ENCODE measurements around the gene SPIRE1. TPM values are rescaled to one million over a fixed set of nuclear protein-coding genes. Genes with fewer than 3 reads are reported as not detected.
"Not testable (repeated sequence)": the region's sequence is repeated elsewhere in the genome, so short reads cannot be mapped to it uniquely, and the experiment has no call there.

Gene SPIRE1
- polyA plus RNA-seq, 1 donor = 12.7 TPM

DNA sequence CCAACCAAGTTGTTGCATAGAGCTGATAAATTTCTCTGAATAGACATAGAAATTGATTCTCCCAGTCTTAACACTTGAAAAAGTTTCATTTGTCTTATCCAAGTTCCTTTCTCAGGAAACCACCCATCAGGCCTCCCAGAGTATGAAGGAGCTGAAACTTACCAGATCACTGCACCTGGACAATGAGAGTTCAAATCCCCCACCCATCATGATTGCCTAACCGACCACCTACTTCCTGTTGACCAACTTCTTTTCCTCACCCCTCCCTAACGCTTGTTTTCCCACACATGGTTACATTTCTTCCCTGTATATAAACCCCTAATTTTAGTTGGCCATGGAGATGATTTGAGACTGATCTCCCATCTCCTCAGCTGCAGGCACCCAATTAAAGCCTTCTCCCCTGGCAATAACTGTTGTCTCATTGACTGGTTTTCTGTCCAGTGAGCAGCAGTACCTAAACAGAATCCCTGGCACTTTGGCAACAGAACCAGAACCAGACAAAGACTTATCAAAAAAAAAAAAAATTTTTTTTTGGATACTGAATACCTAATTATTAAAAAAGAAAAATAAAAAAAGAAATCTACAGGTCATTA, 103.0 kb downstream of the SPIRE1 start:
- no peak for DNase-seq (ENCODE audit: low read depth)

- DNase-seq (ENCODE audit: low read depth) = no peak
Observed at GRCh38 chr18:12552879-12553242, 105.0 kb downstream of the SPIRE1 start.

DNA sequence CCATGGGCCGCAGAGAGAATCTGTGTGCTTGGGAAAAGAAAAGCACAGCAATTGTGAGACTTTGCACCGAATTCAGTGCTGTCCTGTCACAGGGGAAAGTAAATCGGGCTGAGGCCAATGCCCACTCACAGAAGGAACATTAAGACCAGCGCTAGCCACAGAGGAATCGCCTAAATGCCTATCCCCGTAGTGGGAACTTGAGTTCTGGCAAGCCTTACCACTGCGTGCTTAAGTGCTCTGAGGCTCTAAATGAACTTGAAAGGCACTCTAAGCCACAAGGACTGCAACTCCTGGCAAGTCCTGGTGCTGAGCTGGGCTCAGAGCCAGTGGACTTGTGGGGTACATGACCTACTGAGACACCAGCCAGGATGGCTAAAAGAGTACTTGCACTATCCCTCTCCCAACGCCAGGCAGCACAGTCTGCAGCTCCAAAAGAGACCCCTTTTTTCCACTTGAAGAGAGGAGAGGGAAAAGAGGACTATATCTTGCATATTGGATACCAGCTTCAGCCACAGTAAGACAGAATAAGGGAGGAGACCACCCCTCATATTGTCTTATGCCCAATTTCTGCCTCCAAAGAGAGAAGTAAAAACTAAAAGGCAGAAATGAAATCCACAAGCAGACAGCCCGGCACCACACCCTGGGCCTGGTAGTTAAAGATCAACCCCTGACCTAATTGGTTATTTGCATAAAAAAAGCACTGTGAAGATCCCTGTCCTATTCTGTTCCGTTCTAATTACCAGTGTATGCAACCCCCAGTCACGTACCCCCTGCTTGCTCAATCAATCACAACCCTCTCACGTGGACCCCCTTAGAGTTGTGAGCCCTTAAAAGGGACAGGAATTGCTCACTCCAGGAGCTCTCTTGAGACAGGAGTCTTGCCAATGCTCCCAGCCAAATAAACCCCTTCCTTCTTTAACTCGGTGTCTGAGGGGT, 105.7 kb downstream of the SPIRE1 start:
- not testable (repeated sequence) for DNase-seq (ENCODE audit: low read depth)

GRCh38 chr18:12551466-12551865, 106.4 kb downstream of the SPIRE1 start:
- DNase-seq (ENCODE audit: low read depth) = not testable (repeated sequence)

DNA sequence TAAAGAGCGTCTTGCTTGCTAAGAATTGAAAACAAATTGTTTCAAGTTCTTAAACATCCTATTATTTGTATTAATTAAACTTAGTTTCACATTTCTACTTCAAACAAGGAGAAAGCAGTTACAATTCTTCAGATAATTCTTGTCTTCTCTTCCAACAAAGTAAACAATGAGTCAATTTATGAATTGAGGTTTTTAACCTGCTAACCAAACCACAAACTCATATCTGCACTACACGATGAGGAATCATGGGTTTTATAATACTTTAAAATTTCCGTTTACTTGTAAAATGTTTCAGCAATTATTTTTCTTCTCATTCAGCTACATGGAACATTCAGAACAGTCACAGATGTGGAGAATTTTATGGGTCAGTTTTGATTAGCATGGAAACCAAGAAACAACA, 114.2 kb downstream of the SPIRE1 start:
- no peak for DNase-seq (ENCODE audit: low read depth)

GRCh38 chr18:12540751-12541150, 117.2 kb downstream of the SPIRE1 start:
- no peak for DNase-seq (ENCODE audit: low read depth)

- DNase-seq (ENCODE audit: low read depth) = not testable (repeated sequence)
Observed at GRCh38 chr18:12539158-12539557, 118.7 kb downstream of the SPIRE1 start.

GRCh38 chr18:12534820-12535219, 123.1 kb downstream of the SPIRE1 start:
- no peak for DNase-seq (ENCODE audit: low read depth)

DNA sequence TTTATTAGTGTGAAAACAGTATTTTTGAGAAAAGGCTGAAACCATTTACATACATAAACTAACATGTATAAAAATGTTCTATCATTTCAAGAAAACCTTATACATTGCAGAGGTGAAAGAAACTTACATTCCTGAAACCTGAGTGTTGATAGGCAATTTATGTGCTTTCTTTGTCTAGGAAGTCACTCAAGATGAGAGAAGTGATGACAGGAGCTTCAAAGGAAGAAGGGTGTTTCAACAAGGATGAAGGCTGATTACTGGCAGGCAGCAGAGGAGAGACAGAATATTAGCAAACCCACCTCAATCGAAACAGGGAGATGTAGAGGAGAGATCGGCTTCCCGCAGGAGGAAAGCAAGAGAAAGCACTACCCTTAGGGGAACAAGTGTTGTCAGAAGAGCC, 125.2 kb downstream of the SPIRE1 start:
- DNase-seq (ENCODE audit: low read depth) = no peak

GRCh38 chr18:12531749-12532148, 126.2 kb downstream of the SPIRE1 start:
- DNase-seq (ENCODE audit: low read depth) = no peak

DNA sequence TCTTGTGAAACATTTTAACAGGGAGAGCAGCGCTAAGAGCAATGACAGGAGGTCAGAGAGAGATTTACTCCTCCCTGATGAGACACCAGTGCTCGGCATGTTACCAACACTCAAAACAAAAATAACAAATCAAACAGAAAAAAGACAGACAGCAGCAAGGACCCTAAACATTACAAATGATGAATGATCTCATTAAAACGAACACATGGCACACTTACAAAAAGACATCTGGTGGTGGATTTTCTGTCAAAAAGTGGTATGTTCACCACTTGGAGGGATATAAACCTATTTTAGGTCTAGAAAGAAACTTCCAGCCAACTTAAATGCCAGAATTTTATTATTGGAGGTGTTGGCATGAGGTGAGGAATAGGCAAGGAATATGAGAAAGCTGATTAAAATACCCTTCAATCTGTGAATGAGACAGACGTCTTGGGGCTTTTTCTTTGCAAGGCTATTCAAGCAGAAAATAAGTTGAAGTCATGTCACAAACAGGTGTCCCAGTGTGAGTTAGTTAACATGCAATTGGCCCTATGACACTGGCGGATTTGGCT, 137.4 kb downstream of the SPIRE1 start:
- DNase-seq (ENCODE audit: low read depth) = no peak

DNA sequence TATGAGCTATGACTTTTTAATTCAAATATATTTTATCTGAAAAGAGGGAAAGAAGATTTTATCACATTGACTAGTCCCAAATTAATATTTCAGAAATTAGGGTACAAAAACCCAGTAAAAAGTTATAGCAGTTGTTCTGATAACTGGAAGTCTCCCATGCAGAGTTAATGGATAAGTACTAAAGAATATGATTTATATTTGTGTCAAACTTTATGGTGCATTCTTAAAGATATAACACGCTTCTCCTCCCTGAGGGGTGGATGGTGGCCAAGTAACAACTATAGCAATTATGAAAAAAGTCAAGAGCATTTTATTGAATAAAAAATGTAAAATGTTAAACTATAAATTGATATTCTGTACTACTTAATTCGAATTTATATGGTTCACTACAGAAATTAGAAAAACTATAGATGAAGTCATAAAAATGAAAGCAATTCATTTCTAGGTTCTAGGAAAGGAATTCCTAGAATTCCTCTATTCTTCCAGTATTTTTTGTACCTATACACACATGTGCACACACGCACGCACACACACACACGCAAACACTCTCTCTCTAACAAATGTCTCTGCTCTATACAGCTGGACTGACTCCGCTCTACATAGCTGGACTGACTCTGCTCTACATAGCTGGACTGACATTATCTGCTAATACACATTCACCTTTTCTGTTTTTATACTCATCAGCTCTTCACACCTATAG, 138.9 kb downstream of the SPIRE1 start:
- DNase-seq (ENCODE audit: low read depth) = no peak

DNA sequence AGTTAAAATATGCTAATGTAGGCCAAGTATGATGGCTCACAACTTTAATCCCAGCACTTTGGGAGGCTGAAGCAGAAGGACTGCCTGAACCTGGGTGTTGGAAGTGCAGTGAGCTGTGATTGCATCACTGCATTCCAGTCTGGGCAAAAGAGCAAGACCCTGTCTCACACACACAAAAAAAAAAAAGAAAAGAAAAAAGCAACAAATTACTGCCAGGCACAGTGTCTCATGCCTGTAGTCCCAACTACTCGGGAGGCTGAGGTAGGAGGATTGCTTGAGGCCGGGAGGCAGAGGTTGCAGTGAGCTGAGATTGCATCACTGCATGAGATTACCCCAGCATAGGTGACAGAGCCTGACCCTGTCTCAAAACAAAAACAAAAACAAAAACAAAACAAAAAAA, 139.6 kb downstream of the SPIRE1 start:
- DNase-seq (ENCODE audit: low read depth) = no peak

GRCh38 chr18:12517142-12517825, 140.6 kb downstream of the SPIRE1 start:
- DNase-seq (ENCODE audit: low read depth) = no peak

DNA sequence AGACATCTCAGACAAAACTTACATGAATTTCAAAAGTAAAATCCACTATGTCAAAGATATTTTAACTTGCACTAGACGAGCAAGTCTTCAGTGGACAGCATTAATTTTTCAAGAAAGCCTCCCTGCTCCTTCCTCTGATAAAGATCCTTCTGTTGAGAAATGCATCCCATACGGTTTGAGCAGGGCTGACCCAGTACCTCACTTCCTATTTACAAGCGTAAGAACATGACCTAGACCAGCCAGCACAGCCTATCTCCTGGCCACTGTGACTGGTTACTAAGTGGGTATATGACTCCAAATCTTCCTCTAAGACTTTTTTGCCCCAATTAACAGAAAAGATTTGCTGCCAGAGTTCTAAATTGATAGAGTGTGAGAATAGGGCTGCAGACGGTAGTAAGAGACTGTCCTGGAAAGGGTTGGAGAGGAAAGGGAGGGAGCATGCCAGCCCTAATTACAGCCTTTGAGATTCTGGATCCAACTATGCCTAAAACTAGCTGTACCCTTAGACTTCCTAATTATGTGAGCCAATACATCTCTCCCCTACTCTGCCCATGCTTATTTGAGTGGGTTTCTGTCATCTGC, 141.8 kb downstream of the SPIRE1 start:
- no peak for DNase-seq (ENCODE audit: low read depth)

DNA sequence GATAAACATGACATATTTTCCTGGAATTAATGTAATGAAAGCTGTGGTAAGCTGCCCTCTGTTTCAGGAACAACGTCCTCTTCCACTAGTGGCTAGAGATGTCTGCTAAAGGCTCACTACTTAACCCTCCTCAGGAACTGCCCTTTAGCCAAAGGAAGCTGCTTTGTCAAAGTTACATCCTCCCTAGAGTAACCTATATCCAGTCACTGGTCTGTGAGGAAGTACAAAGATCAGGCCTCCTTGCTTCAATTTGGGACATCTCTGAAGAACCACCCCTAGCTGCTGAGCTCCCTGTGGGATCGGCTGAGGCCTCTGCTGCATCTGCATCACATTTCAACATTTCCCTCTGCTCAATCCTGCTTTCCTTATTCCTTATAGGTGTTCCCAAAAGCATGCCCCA, 142.4 kb downstream of the SPIRE1 start:
- DNase-seq (ENCODE audit: low read depth) = no peak

GRCh38 chr18:12507007-12507406, 150.9 kb downstream of the SPIRE1 start:
- no peak for DNase-seq (ENCODE audit: low read depth)

DNA sequence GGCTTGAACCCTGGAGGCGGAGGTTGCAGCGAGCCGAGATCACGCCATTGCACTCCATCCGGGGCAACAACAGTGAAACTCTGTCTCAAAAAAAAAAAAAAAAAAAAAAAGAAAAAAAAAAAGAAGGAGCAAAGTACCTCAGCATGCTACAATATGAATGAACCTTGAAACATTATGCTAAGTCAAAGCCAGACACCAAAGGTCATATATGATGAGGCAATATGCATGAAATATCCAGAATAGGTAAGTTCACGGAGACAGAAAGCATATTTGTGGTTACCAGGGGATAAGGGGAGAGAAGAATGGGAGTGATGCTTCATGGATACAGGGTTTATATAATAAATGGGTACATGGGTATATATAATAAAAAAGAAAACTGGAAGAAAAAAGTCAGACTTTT, 156.9 kb downstream of the SPIRE1 start:
- no peak for DNase-seq (ENCODE audit: low read depth)

DNA sequence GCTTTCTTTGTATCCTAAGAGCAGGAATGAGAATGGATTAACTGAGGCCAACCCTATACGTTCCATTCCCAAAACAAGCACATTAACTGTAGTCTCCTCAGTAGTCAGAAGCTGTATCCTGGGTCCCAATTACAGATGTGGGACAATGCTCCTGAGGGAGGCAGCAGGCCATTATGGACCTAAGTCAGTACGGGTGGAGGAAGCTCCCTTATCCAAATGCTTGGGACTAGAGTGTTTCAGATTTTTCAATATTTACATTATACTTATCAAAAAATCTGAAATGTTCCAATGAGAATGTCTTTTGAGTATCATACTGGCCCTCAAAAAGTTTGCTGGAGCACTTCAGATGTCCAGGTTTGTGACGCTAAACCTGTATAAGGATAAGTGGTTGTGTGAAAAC, 160.1 kb downstream of the SPIRE1 start:
- no peak for DNase-seq (ENCODE audit: low read depth)

DNA sequence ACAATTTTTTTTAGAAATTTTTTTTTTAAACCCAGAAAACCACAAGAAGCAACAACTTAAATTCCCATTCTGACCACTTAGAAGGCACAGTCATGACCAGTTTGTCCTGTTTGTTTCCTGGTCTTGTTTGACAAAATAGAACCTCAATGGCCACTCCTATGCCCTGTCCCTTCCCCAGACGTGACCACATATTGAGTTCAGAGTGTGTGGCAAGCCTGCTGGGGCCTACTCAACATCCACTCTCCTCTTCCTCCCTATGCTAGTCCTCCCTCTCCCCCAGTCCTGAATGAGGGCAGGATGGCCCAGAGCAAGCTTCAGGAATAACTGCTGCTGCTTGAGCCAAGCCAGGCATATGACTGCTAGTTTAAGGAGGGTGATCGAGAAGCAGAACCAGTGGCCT, 160.6 kb downstream of the SPIRE1 start:
- DNase-seq (ENCODE audit: low read depth) = no peak

DNA sequence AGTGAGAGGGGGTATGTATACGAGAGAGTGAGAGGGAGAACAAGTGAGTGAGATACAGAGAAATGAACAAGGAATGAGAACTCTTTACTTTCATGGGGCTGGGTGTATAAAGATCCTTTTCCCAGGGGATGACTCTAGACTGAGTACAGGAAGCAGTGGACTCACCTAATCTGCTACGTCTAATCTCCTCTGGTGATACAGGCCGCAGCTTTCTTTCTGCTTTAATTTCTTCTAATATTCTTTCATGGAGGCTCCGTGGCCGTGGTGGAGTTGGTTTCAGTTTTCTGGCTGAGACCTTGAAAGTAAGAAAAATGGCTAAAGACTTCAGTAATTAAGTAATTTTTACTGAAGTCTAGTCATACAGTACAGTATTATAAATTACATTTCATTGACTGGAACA, 165.0 kb downstream of the SPIRE1 start:
- DNase-seq (ENCODE audit: low read depth) = no peak
